ENCODE measurements around the gene RO60. TPM values are rescaled to one million over a fixed set of nuclear protein-coding genes. Genes with fewer than 3 reads are reported as not detected.

RO60 gene
- polyA plus RNA-seq, 4 donors, result 4.0 to 26.4 (median 7.2) TPM

DNA sequence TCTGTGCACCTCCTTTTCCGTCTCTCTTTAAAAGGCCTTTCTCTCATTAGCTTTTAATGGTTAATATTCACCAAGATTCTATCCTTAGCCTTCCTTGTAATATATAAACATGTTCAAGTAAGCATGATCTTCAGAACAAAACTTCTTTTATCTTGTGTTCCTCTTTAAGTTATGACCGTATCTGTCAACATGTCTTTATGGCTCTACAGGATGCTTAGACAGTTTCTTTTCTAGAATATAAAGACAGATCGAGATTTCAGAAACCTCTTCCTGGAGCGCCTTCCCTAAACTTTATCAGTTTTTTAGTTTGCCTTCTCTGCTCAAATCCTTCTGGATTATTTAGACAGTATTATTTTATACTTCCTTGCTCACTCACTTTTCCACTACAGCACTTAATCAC is 7.2 kb downstream of the RO60 start:
- no peak overlapping the region for H3K27ac ChIP-seq (ENCODE audit: low read depth in 1 of 3, low read length in 2 of 3)
- H3K4me1 ChIP-seq (ENCODE audit: control insufficient read depth in 3 of 3, insufficient read depth in 2 of 3, low read depth in 1 of 3, low read length in 2 of 3), result peaks cover 0 to 3% (median 0%) of the 10 kb centered on the region in 3 donors
- no peaks in the 10 kb centered on the region for H3K9me3 ChIP-seq (ENCODE audit: control insufficient read depth in 2 of 2, insufficient read depth in 1 of 2, low read depth in 1 of 2, low read length in 1 of 2)
- H3K4me3 ChIP-seq (ENCODE audit: low read depth in 1 of 3, low read length in 3 of 3), result no peak overlapping the region
- H3K36me3 ChIP-seq (ENCODE audit: control insufficient read depth in 3 of 3, insufficient read depth in 2 of 3, low read depth in 1 of 3, low read length in 3 of 3), result peaks cover 0 to 6% (median 0%) of the 10 kb centered on the region in 3 donors
- WGBS, 3 donors, result 80 to 86% (median 86%) methylated on average over 4 of the region's 4 CpGs
- FAIRE-seq (no peak), DNase-seq (no peak)
- H3K27me3 ChIP-seq (ENCODE audit: control insufficient read depth in 3 of 3, insufficient read depth in 3 of 3, low read length in 3 of 3), result no peaks in the 10 kb centered on the region

DNA sequence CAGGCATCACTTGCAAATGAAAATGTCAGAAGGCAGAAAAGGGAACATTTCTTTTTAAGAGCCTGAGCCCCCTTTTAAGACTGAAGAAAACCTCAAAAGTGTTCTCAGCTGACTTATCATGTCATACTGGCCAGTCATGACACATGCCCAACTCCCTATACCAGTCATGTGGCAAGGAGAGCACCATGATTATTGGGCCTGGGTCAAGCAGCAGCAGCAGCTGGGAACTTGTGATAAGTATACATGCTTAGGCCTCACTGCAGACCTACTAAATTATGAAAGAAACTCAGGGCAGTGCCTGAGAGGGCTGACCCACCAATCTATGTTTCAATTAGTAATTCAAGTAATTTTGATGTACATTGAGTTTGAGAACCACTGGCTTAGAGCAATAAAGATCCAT is 8.6 kb downstream of the RO60 start:
- H3K4me1 ChIP-seq (ENCODE audit: control insufficient read depth in 3 of 3, insufficient read depth in 2 of 3, low read depth in 1 of 3, low read length in 2 of 3), result peaks cover 0 to 3% (median 0%) of the 10 kb centered on the region in 3 donors
- no peak for FAIRE-seq
- no peak for DNase-seq
- H3K36me3 ChIP-seq (ENCODE audit: control insufficient read depth in 3 of 3, insufficient read depth in 2 of 3, low read depth in 1 of 3, low read length in 3 of 3), result peaks cover 0 to 9% (median 2%) of the 10 kb centered on the region in 3 donors
- no peak overlapping the region for H3K27ac ChIP-seq (ENCODE audit: low read depth in 1 of 3, low read length in 2 of 3)
- H3K9me3 ChIP-seq (ENCODE audit: control insufficient read depth in 2 of 2, insufficient read depth in 1 of 2, low read depth in 1 of 2, low read length in 1 of 2), result no peaks in the 10 kb centered on the region
- no peaks in the 10 kb centered on the region for H3K27me3 ChIP-seq (ENCODE audit: control insufficient read depth in 3 of 3, insufficient read depth in 3 of 3, low read length in 3 of 3)
- H3K4me3 ChIP-seq (ENCODE audit: low read depth in 1 of 3, low read length in 3 of 3), result no peak overlapping the region

DNA sequence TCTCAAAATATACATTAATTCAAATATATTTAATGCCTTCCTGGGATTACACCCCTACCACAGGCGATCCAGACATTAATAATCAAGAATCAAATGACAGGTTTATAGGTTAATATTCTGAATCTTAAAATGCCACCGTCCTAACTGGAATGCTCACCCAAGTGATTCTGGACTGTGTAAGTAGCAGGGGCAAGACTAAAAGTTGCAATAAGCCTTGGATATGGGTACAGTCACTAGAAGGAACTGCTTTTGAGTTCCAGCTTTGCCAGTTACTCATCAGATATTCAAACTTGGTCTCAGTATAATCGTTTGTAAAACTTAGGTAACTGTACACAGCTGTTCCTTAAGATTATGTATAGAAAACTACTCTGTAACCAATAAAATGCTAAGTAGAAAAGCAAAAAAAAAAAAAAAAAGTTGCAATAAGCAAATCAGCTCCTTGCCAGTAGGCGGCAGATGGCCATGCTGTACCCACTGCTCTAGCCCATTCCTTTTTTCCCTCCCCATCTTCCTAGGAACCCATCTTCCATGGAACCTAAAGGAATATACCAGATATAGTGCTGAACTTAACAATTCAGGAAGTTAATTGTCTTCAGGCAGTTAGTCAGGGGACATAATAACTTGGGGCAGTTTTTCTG is 10.5 kb downstream of the RO60 start:
- Histone ChIP-seq H3K9me3 (ENCODE audit: control insufficient read depth in 2 of 2, insufficient read depth in 1 of 2, low read depth in 1 of 2, low read length in 1 of 2) (no peaks in the 10 kb centered on the region), H3K27ac (ENCODE audit: low read depth in 1 of 3, low read length in 2 of 3) (no peak overlapping the region), H3K27me3 (ENCODE audit: control insufficient read depth in 3 of 3, insufficient read depth in 3 of 3, low read length in 3 of 3) (no peaks in the 10 kb centered on the region), H3K4me3 (ENCODE audit: low read depth in 1 of 3, low read length in 3 of 3) (no peak overlapping the region), H3K4me1 (ENCODE audit: control insufficient read depth in 3 of 3, insufficient read depth in 2 of 3, low read depth in 1 of 3, low read length in 2 of 3) (no peaks in the 10 kb centered on the region), H3K36me3 (ENCODE audit: control insufficient read depth in 3 of 3, insufficient read depth in 2 of 3, low read depth in 1 of 3, low read length in 3 of 3) (peaks cover 0 to 9% (median 2%) of the 10 kb centered on the region in 3 donors)
- no peak for DNase-seq
- no peak for FAIRE-seq
- WGBS, 3 donors, result 76 to 82% (median 79%) methylated on average over 4 of the region's 4 CpGs

DNA sequence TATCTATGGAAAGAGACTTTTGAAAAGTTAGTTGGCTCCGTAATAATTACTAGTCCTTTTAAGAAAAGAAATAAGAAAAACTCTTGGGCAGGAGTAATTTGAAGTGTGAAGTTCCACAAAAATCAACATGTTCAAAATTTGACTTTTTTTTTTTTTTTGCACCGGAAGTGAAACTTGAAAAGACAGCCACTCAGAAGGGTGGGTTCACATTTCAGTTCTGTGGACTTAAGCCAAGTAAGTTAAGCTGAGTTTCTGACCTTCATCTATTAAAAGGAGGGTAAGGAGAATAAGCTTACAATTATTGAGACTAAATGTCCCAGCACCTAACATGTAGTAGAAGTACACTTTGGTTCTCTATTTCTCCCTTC is 11.0 kb downstream of the RO60 start:
- Histone ChIP-seq H3K27me3 (ENCODE audit: control insufficient read depth in 3 of 3, insufficient read depth in 3 of 3, low read length in 3 of 3) (no peaks in the 10 kb centered on the region), H3K36me3 (ENCODE audit: control insufficient read depth in 3 of 3, insufficient read depth in 2 of 3, low read depth in 1 of 3, low read length in 3 of 3) (peaks cover 0 to 9% (median 2%) of the 10 kb centered on the region in 3 donors), H3K4me3 (ENCODE audit: low read depth in 1 of 3, low read length in 3 of 3) (no peak overlapping the region), H3K27ac (ENCODE audit: low read depth in 1 of 3, low read length in 2 of 3) (no peak overlapping the region), H3K9me3 (ENCODE audit: control insufficient read depth in 2 of 2, insufficient read depth in 1 of 2, low read depth in 1 of 2, low read length in 1 of 2) (no peaks in the 10 kb centered on the region), H3K4me1 (ENCODE audit: control insufficient read depth in 3 of 3, insufficient read depth in 2 of 3, low read depth in 1 of 3, low read length in 2 of 3) (no peaks in the 10 kb centered on the region)
- DNase-seq (no peak), FAIRE-seq (no peak)
- WGBS, 3 donors, result 67 to 96% (median 72%) methylated on average over 2 of the region's 2 CpGs

DNA sequence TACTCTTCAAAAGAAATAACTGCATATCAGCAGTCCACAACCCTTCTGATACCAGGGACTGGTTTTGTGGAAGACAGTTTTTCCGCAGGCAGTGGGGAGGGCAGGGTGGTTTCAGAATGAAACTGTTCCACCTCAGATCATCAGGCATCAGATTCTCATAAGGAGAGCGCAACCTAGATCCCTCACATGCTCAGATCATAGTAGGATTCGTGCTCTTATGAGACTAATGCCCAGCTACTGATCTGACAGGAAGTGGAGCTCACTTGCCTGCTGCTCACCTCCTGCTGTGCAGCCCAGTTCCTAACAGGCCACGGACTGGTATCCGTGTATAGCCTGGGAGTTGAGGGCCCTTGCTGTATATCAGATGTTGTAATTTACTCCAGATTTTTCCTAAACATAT is 11.5 kb downstream of the RO60 start:
- FAIRE-seq (no peak), DNase-seq (no peak)
- Histone ChIP-seq H3K27ac (ENCODE audit: low read depth in 1 of 3, low read length in 2 of 3) (peak overlapping the region in 1 of 3 donors; percentile 11), H3K36me3 (ENCODE audit: control insufficient read depth in 3 of 3, insufficient read depth in 2 of 3, low read depth in 1 of 3, low read length in 3 of 3) (peaks cover 0 to 9% (median 2%) of the 10 kb centered on the region in 3 donors), H3K27me3 (ENCODE audit: control insufficient read depth in 3 of 3, insufficient read depth in 3 of 3, low read length in 3 of 3) (no peaks in the 10 kb centered on the region), H3K9me3 (ENCODE audit: control insufficient read depth in 2 of 2, insufficient read depth in 1 of 2, low read depth in 1 of 2, low read length in 1 of 2) (no peaks in the 10 kb centered on the region), H3K4me1 (ENCODE audit: control insufficient read depth in 3 of 3, insufficient read depth in 2 of 3, low read depth in 1 of 3, low read length in 2 of 3) (no peaks in the 10 kb centered on the region), H3K4me3 (ENCODE audit: low read depth in 1 of 3, low read length in 3 of 3) (no peak overlapping the region)
- WGBS, 3 donors, result 69 to 84% (median 70%) methylated on average over 5 of the region's 5 CpGs

DNA sequence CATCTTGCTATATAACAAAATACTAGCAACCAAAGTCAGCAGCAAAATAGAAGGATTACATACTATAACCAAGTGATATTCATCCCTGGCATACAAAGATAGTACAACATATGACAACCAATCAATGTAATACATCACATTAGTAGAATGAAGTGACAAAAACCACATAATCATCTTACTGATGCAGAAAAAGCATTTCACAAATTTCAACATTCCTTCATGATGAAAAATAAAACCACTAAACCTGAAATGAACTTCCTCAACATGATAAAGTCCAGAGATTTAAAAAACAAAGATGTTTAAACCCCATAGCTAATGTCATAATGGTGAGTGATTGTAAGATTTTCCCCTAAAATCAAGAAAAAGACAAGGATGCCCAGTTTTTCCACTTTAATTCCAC is 18.6 kb downstream of the RO60 start:
- H3K9me3 ChIP-seq (ENCODE audit: control insufficient read depth in 2 of 2, insufficient read depth in 1 of 2, low read depth in 1 of 2, low read length in 1 of 2), result peaks cover 0 to 2% of the 10 kb centered on the region in 2 donors
- H3K27ac ChIP-seq (ENCODE audit: low read depth in 1 of 3, low read length in 2 of 3), result no peak overlapping the region
- H3K36me3 ChIP-seq (ENCODE audit: control insufficient read depth in 3 of 3, insufficient read depth in 2 of 3, low read depth in 1 of 3, low read length in 3 of 3), result peaks cover 7 to 10% (median 9%) of the 10 kb centered on the region in 3 donors
- DNase-seq, result no peak
- no peaks in the 10 kb centered on the region for H3K27me3 ChIP-seq (ENCODE audit: control insufficient read depth in 3 of 3, insufficient read depth in 3 of 3, low read length in 3 of 3)
- no peaks in the 10 kb centered on the region for H3K4me1 ChIP-seq (ENCODE audit: control insufficient read depth in 3 of 3, insufficient read depth in 2 of 3, low read depth in 1 of 3, low read length in 2 of 3)
- no peak for FAIRE-seq
- no peak overlapping the region for H3K4me3 ChIP-seq (ENCODE audit: low read depth in 1 of 3, low read length in 3 of 3)

DNA sequence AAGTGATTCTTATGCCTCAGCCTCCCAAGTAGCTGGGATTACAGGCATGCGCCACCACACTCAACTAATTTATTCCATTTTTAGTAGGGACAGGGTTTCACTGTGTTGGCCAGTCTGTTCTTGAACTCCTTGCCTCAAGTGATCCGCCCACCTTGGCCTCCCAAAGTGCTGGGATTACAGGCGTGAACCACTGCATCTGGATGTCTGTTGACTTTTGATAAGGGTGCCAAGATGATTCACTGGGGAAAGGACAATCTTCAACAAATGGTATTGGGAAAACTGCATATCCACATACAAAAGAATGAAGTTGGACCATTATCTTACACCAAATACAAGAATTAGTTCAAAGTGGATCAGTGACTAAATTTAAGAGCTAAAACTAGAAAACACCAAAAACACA is 19.8 kb downstream of the RO60 start:
- DNase-seq, result no peak
- FAIRE-seq, result no peak

DNA sequence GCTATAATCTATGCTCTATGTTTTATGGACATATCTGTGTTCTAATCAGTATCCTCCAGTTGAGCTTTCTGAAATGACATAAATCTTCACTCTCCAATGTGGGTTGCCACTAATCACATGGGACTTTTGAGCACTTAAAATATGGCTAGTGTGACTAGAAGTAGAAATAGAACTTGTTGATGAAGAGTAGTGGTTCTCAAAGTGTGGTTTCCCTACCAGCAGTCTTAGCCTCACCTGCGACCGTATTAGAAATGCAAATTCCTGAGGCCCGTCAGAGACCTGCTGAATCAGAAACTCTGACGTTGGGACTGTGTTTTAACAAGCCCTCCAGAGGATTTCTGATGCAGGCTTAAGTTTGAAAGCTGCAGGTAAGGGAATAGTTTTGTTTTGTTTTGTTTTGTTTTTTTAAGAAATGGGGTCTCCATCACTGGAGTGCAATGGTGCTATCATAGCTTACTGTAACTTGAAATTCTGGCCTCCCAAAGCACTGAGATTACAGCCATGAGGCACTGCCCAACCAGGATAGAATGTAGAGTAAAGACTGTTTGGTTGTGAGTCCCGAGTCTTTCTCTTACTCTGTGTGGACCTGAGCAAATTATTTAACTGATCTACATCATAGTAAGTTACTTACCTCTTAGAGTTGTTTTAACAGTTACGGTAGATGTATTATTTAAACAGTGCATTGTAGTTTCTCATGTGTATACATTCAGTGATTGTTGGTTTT is 24.1 kb downstream of the RO60 start:
- no peak overlapping the region for H3K27ac ChIP-seq (ENCODE audit: low read depth in 1 of 3, low read length in 2 of 3)
- DNase-seq (no peak), FAIRE-seq (no peak)
- WGBS, 3 donors, result 90 to 93% (median 91%) methylated on average over 6 of the region's 6 CpGs
- no peaks in the 10 kb centered on the region for H3K9me3 ChIP-seq (ENCODE audit: control insufficient read depth in 2 of 2, insufficient read depth in 1 of 2, low read depth in 1 of 2, low read length in 1 of 2)
- peaks cover 3 to 16% (median 9%) of the 10 kb centered on the region in 3 donors for H3K36me3 ChIP-seq (ENCODE audit: control insufficient read depth in 3 of 3, insufficient read depth in 2 of 3, low read depth in 1 of 3, low read length in 3 of 3)
- no peaks in the 10 kb centered on the region for H3K27me3 ChIP-seq (ENCODE audit: control insufficient read depth in 3 of 3, insufficient read depth in 3 of 3, low read length in 3 of 3)
- no peak overlapping the region for H3K4me3 ChIP-seq (ENCODE audit: low read depth in 1 of 3, low read length in 3 of 3)
- no peaks in the 10 kb centered on the region for H3K4me1 ChIP-seq (ENCODE audit: control insufficient read depth in 3 of 3, insufficient read depth in 2 of 3, low read depth in 1 of 3, low read length in 2 of 3)

More for the DNA sequence above, 19.8 kb downstream of the RO60 start:
- Histone ChIP-seq H3K4me3 (ENCODE audit: low read depth in 1 of 3, low read length in 3 of 3) (no peak overlapping the region), H3K27ac (ENCODE audit: low read depth in 1 of 3, low read length in 2 of 3) (no peak overlapping the region), H3K9me3 (ENCODE audit: control insufficient read depth in 2 of 2, insufficient read depth in 1 of 2, low read depth in 1 of 2, low read length in 1 of 2) (peaks cover 0 to 2% of the 10 kb centered on the region in 2 donors), H3K36me3 (ENCODE audit: control insufficient read depth in 3 of 3, insufficient read depth in 2 of 3, low read depth in 1 of 3, low read length in 3 of 3) (peaks cover 8 to 15% (median 9%) of the 10 kb centered on the region in 3 donors), H3K4me1 (ENCODE audit: control insufficient read depth in 3 of 3, insufficient read depth in 2 of 3, low read depth in 1 of 3, low read length in 2 of 3) (no peaks in the 10 kb centered on the region), H3K27me3 (ENCODE audit: control insufficient read depth in 3 of 3, insufficient read depth in 3 of 3, low read length in 3 of 3) (no peaks in the 10 kb centered on the region)
- WGBS, 3 donors, result 89 to 93% (median 91%) methylated on average over 3 of the region's 3 CpGs
